Activated T-cell treated with anti-CD3 and anti-CD28 coated beads, Interleukin-2, amount 50 U/mL, for 4 hours (primary cell): ENCODE data around the gene ABI2. TPM values are rescaled to one million over a fixed set of nuclear protein-coding genes. Genes with fewer than 3 reads are reported as not detected.

ENCODE experiments used
- ATAC-seq, 2 donors: fragments of 200-7000 bp; cut with Tn5 transposase; one replicate each; pipeline ENCODE4 v1.10.0; 2021
- DNase-seq: peaks from one replicate; pipeline ENCODE4 v3.0.0-alpha.2; 2020
- H3K27me3 Mint-ChIP-seq: one replicate; pipeline ENCODE4 v1.8.0; 2021; ENCODE audit warnings: low read depth, mixed read lengths
- H3K36me3 Mint-ChIP-seq: one replicate; pipeline ENCODE4 v1.8.0; 2022; ENCODE audit warnings: mixed read lengths; ENCODE audit not compliant: insufficient read depth
- H3K4me1 Mint-ChIP-seq: one replicate; pipeline ENCODE4 v1.8.0; 2021; ENCODE audit warnings: low read depth, mixed read lengths
- H3K4me3 Mint-ChIP-seq: one replicate; pipeline ENCODE4 v1.8.0; 2021; ENCODE audit warnings: mild to moderate bottlenecking, moderate library complexity, mixed read lengths
- H3K9me3 Mint-ChIP-seq: one replicate; pipeline ENCODE4 v1.8.0; 2021; ENCODE audit warnings: mixed read lengths
- total RNA-seq, 3 donors: library from RNA; stranded (reverse); gene quantifications; one replicate each; pipeline ENCODE4 v1.2.1, GENCODE V29; 2021

ABI2 gene
- total RNA-seq, 3 donors from 2014 or later = 12.9 to 16.3 (median 13.4) TPM

DNA sequence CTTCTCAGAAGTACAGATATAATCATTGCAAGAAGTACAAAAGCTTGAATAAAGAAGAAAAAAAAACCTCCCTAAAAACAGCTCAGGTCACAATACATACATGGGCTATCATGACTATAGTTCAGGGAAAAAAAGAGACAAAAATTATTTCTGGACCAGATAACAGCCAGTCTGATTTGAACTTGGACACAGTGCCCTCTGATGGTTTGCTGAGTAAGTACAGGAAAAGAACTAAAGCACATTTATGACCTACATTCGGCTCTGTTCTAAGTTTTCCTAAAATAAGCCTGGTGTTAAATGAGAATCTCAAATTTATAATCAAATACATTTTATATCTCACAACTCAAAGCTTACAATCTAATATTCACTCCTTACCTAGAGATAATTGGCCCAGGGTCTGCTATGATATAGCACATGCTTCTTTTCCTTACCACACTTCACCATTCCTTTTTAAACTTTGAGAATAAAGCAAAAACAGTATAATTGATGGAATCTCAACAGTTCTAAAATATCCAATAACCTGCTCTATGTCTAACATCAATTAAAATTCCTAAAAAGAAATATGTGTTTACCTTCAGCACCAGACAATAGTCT, 125.8 kb downstream of the ABI2 start:
- Mint-ChIP-seq H3K4me1 (peaks cover 1% of the 10 kb centered on the region), H3K4me3 (no peak overlapping the region), H3K36me3 (peaks cover 5% of the 10 kb centered on the region), H3K9me3 (no peaks in the 10 kb centered on the region), H3K27me3 (no peaks in the 10 kb centered on the region)
- ATAC-seq = no peak
- DNase-seq = no peak

DNA sequence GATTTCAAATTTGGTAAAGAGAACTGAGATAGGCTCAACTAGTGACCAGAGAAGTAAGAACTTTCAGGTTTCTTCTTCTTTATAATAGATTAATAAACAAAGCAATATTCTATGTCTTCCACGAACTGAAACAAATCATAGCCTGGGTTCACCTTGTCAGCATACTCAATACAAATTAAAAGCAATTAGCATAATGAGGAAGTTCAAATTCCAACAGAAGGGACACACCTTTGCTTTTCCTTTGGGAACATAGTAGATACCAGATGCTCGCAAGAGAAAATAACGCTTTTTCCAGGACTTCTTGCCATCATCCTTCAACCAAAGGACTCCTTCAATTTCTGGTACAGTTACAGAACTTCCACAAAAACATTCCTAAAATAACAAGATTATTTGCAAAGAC, 127.0 kb downstream of the ABI2 start:
- Mint-ChIP-seq H3K4me3 (no peak overlapping the region), H3K9me3 (no peaks in the 10 kb centered on the region), H3K27me3 (no peaks in the 10 kb centered on the region)

DNA sequence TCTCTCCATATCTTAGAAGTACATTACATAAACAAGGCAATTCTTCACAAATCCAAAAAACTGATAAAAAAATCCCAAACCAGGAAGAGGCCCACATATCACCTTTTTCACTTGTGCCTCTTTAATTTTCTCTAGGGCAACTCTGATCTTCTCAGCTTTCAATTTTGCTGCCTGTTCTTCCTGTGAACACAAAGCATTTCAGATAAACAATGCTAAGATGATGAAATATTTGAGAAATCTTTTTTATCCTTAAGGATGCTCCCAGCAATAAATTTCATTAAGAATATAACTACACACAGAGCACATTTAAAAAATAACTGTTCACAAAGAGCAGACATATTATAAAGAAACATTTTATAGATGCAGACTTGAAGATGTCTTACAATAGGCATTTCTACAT, 133.6 kb downstream of the ABI2 start:
- no peaks in the 10 kb centered on the region for H3K4me1 Mint-ChIP-seq
- H3K9me3 Mint-ChIP-seq = no peaks in the 10 kb centered on the region
- H3K36me3 Mint-ChIP-seq = peaks cover 4% of the 10 kb centered on the region
- DNase-seq (no peak), ATAC-seq (no peak)
- H3K27me3 Mint-ChIP-seq = no peaks in the 10 kb centered on the region
- H3K4me3 Mint-ChIP-seq = no peak overlapping the region

More for the DNA sequence above, 127.0 kb downstream of the ABI2 start:
- Mint-ChIP-seq H3K4me1 (peaks cover 1% of the 10 kb centered on the region), H3K36me3 (peaks cover 5% of the 10 kb centered on the region)
- no peak for DNase-seq
- no peak for ATAC-seq

DNA sequence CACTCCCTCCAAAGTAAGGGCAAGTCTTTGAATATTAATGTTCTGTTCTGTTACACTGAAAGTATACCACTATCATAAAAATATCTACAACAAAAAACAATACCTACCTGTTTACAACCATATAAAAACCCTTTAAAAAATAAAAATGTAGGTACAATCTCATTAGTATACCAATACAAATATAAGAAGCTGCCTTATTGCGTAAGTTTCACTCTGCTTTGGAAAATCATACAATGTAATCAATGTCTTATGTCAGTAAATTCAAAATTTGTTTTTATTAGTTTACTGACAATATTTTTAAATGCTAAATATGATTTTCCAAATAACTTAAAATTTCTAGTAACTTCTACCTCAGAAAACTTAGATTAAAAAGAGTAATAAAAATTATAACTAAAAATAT, 134.1 kb downstream of the ABI2 start:
- H3K4me1 Mint-ChIP-seq = no peaks in the 10 kb centered on the region

DNA sequence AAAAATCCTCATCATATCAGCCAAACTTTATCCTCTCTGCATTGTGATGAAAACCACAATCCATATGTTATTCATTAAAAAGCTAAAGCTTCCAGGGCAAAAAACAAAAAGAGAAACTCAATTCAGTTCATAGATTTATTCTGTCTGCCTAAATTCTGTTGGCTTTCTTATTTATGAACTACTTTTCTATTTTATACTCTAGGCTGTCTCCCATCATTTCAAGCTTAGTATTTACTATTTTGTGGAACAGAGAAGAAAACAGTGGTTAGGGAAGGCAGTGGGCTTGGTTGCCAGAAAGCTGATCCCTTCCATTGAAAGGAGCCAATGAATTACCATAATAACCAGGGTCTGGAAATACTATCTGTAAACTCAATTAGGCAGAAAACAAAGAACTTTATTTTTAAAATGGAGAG, 135.1 kb downstream of the ABI2 start:
- peaks cover 4% of the 10 kb centered on the region for H3K36me3 Mint-ChIP-seq
- DNase-seq = no peak
- H3K27me3 Mint-ChIP-seq = no peaks in the 10 kb centered on the region
- H3K4me3 Mint-ChIP-seq = no peak overlapping the region
- no peaks in the 10 kb centered on the region for H3K4me1 Mint-ChIP-seq
- H3K9me3 Mint-ChIP-seq = no peaks in the 10 kb centered on the region
- ATAC-seq = no peak

More for the DNA sequence above, 134.1 kb downstream of the ABI2 start:
- Mint-ChIP-seq H3K36me3 (peaks cover 4% of the 10 kb centered on the region), H3K9me3 (no peaks in the 10 kb centered on the region), H3K27me3 (no peaks in the 10 kb centered on the region), H3K4me3 (no peak overlapping the region)
- DNase-seq (no peak), ATAC-seq (no peak)

DNA sequence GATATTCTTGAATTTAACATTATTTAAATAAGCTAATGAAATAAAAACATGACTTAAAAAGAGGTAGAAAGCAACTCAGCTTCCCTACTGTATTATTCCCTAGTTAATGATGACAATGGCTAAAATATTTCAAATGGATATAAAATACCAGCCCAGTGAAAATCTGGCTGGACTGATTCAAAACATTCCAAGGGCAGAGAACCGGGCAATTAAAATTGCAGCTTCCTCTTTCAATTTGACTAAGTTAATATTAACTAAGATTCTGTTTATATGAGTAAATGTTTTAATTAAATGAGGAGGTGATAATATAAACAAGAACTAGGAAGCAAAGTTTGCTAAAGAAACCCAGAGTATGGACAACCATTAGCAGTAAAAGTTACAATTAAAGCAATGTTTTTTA, 141.4 kb downstream of the ABI2 start:
- Mint-ChIP-seq H3K4me3 (no peak overlapping the region), H3K36me3 (peaks cover 1% of the 10 kb centered on the region), H3K4me1 (no peaks in the 10 kb centered on the region), H3K27me3 (no peaks in the 10 kb centered on the region), H3K9me3 (no peaks in the 10 kb centered on the region)
- ATAC-seq (no peak), DNase-seq (no peak)

DNA sequence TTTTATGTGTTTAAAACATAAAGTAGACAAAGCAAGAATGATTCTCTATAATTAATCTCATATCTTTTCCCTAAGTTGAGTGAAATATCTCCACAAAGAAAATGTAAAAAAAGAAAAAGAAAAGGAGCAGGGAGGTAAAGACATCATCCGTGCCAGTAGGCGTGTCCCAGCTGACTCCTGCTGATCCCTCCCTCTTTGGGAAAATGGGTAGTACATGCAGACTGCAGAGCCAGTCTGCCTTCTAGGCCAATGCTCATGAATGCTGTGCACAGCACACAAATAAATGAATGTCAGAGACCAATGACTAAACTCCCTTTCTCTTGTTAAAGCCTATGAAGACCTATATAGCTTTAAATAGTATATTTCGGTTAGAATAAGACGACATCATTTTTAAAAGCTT, 142.2 kb downstream of the ABI2 start:
- DNase-seq (no peak), ATAC-seq (no peak)
- no peaks in the 10 kb centered on the region for H3K27me3 Mint-ChIP-seq
- H3K36me3 Mint-ChIP-seq = peaks cover 1% of the 10 kb centered on the region
- H3K4me1 Mint-ChIP-seq = no peaks in the 10 kb centered on the region
- H3K4me3 Mint-ChIP-seq = no peak overlapping the region
- H3K9me3 Mint-ChIP-seq = no peaks in the 10 kb centered on the region

DNA sequence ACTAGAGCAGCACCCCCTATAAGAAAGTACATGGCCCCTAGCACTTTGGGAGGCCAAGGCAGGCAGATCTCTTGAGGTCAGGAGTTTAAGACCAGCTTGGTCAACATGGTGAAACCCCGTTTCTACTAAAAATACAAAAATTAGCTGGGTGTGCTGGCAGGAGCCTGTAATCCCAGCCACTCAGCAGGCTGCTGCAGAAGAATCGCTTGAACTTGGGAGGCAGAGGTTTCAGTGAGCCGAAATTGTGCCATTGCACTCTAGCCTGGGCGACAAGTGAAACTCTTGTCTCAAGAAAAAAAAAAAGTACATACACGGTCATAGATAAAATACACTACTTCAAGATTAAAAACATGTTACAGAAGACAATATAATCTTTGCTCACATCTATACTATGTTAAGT, 143.1 kb downstream of the ABI2 start:
- Mint-ChIP-seq H3K27me3 (no peaks in the 10 kb centered on the region), H3K36me3 (peaks cover 1% of the 10 kb centered on the region), H3K4me3 (no peak overlapping the region), H3K9me3 (no peaks in the 10 kb centered on the region), H3K4me1 (no peaks in the 10 kb centered on the region)
- no peak for ATAC-seq
- DNase-seq = no peak

DNA sequence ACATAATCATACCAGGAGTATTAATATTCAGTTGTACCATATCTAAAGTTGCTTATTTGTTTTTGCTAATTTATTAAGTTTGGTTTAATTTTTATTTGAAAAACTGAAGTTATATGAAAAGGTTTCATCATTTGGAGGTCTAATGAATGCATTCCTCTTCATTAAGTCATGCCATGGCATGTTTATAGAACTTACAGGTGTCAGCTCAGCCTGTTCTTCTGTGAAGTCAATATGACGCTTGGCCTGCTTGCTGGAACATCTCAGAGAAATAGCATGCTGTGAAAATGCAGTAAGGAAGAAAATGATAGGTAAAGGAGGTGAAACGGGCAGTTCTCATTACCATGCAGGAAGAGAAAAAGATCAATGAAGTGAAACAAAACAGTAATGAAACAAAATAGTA, 148.7 kb downstream of the ABI2 start:
- no peak overlapping the region for H3K4me3 Mint-ChIP-seq
- no peak for ATAC-seq
- no peaks in the 10 kb centered on the region for H3K36me3 Mint-ChIP-seq
- no peaks in the 10 kb centered on the region for H3K9me3 Mint-ChIP-seq
- H3K27me3 Mint-ChIP-seq = no peaks in the 10 kb centered on the region
- no peak for DNase-seq
- H3K4me1 Mint-ChIP-seq = no peaks in the 10 kb centered on the region

DNA sequence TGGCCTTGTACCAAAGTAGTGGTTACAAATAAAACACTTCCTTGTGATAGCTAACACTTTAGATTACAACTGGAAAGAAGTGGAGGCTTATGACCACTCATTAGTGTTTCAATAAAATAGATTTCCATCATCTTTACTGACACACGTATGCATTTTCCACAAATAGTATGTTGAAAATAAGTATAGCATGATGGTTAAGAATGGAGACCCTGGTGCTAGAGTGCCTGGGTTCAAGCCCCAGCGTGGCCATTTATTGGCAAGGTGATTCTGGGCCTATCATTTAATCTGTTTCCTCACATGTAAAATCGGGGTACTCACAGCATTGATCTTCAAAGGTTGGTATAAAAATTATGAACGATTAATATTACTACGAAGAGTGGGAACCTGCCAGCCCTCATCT, 152.4 kb downstream of the ABI2 start:
- H3K4me1 Mint-ChIP-seq = peaks cover 7% of the 10 kb centered on the region
- no peak overlapping the region for H3K4me3 Mint-ChIP-seq
- no peak for ATAC-seq
- H3K36me3 Mint-ChIP-seq = no peaks in the 10 kb centered on the region
- H3K27me3 Mint-ChIP-seq = no peaks in the 10 kb centered on the region
- DNase-seq = no peak
- no peaks in the 10 kb centered on the region for H3K9me3 Mint-ChIP-seq

DNA sequence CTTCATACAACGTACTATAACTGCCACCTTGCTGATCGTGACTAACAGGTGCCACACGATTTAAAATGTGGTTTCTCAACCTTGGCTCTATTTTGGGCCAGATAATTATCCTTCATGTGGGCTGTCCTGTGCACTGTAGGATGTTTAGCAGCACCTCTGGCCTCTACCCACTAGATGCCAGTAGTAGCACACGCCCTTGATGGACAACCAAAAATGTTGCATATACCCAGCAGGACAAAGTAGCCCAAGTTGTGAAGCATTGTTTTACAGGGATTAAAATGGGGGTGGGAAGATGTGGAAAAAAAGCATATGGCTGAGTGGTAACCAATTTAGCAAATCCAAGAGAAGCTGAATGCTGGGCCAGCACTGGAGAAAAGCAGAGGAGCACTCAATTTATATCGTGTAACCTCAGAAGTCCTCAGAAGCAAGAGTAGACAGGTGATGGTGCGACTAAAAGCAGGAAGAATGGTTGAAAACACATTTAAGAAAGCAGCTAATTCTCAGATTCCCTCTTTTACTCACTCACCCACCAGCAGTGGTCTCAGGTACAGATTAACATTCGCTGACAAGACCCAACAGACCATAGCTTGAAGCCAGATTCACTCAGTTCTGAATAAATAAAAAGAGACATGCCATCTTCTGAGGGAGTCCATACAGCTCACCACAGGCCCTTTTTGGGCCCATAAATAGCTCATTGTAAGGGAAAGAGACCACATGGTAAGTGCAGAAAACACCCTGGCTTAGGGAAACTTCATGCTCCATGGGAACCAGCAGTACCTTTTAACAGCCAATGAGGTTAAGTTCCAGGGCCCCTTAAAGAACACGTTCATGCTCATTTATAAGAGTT, 156.3 kb downstream of the ABI2 start:
- DNase-seq (peak; percentile 42), ATAC-seq (peak; percentile 90 to 93)
- Mint-ChIP-seq H3K36me3 (peaks cover 1% of the 10 kb centered on the region), H3K9me3 (no peaks in the 10 kb centered on the region), H3K4me3 (no peak overlapping the region), H3K27me3 (no peaks in the 10 kb centered on the region), H3K4me1 (peaks cover 7% of the 10 kb centered on the region)

DNA sequence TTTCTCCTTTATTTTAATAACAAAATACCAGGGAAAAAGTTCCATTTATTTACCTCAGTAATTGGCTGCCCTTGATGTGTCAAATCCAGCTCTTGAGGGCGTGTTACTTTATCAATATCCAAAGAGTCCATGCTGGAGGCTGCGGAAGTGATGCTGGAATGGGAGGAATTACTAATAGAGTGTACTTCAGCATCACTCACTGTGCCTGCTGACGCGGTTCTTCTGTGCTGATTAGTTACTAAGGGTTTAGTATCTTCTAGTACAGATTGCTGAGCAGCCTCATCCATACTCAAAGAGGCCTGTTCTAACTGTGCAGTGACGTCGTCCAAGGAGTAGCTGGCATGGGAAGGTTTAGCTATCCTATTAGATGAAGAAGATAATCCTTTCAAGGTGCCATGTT, 161.3 kb downstream of the ABI2 start:
- no peak for DNase-seq
- Mint-ChIP-seq H3K27me3 (no peaks in the 10 kb centered on the region), H3K4me1 (peaks cover 10% of the 10 kb centered on the region), H3K36me3 (peaks cover 6% of the 10 kb centered on the region), H3K9me3 (no peaks in the 10 kb centered on the region), H3K4me3 (no peak overlapping the region)
- ATAC-seq = no peak

DNA sequence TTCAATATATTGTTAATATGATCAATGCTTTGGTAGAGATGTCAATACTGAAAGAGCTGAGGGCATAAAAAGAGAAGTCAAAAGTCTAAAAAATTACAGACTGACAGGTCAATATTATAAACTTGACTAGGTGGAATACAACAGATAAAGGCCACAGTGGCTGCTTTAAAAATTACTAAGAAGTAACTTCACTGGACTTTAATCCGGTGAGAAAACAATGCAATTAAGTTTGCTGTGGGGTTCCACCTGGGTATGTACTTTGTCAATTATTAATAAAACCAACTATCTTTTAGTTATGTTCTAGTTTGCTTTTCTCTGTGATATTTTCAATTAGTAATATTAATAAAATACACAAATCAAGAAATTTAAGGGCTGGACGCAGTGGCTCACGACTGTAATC, 162.2 kb downstream of the ABI2 start:
- peaks cover 8% of the 10 kb centered on the region for H3K4me1 Mint-ChIP-seq
- peaks cover 9% of the 10 kb centered on the region for H3K36me3 Mint-ChIP-seq
- no peak overlapping the region for H3K4me3 Mint-ChIP-seq
- H3K27me3 Mint-ChIP-seq = no peaks in the 10 kb centered on the region
- DNase-seq = no peak
- no peak for ATAC-seq
- H3K9me3 Mint-ChIP-seq = no peaks in the 10 kb centered on the region

DNA sequence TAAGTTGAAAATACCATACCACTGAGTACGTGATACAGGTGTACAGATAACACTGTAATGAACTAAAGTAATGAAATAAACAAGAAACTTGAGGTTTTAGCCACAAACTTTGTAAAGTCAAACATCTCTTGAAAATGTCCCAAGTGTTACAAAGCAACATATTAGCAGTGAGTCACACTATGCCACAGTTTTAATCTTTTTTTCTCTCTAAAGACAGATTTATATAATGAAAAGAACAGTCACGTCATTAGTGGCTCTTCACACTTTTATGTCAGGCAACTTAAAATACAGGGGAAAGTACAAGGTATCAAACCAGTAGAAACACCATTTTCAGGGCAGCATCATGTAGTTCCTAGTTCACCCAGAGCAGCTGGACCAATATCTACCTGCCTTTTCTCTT, 164.8 kb downstream of the ABI2 start:
- Mint-ChIP-seq H3K4me3 (no peak overlapping the region), H3K4me1 (peaks cover 8% of the 10 kb centered on the region), H3K27me3 (no peaks in the 10 kb centered on the region), H3K36me3 (peaks cover 9% of the 10 kb centered on the region), H3K9me3 (no peaks in the 10 kb centered on the region)
- DNase-seq (no peak), ATAC-seq (peak; percentile 43 to 73)
